HepG2 (cell line): Measurements from ENCODE around the gene PTK7. TPM values are rescaled to one million over a fixed set of nuclear protein-coding genes. Genes with fewer than 3 reads are reported as not detected.

ENCODE experiments used
- ATF3 ChIP-seq: sonication (generic); formaldehyde crosslinking; IDR thresholded peaks from 2 replicates; pipeline ENCODE4 v1.4.0; 2020; ENCODE audit warnings: missing genetic modification reagents
- BRF2 ChIP-seq: sonication (generic); formaldehyde crosslinking; IDR thresholded peaks from 2 replicates; pipeline ENCODE4 v1.8.1; 2022; ENCODE audit warnings: mild to moderate bottlenecking, missing genetic modification reagents
- CAMTA2 ChIP-seq: sonication (generic); formaldehyde crosslinking; IDR thresholded peaks from 2 replicates; pipeline ENCODE4 v1.4.0; 2020; ENCODE audit warnings: mild to moderate bottlenecking, missing genetic modification reagents, borderline replicate concordance
- FOSL1 ChIP-seq: sonication (generic); formaldehyde crosslinking; IDR thresholded peaks from 2 replicates; pipeline ENCODE4 v1.9.0; 2021; ENCODE audit warnings: missing genetic modification reagents, borderline replicate concordance
- FOXP1 ChIP-seq, 2 experiments: fragments of 450-650 bp in 1 of 2; IDR thresholded peaks; 2 replicates each; pipeline ENCODE4 v1.6.1; 2017 to 2018; ENCODE audit warnings: antibody characterized with exemption in 1 of 2
- HINFP ChIP-seq: sonication (generic); formaldehyde crosslinking; IDR thresholded peaks from 2 replicates; pipeline ENCODE4 v1.4.0; 2020; ENCODE audit warnings: low read depth, mild to moderate bottlenecking, missing genetic modification reagents
- IRF9 ChIP-seq: sonication (generic); formaldehyde crosslinking; IDR thresholded peaks from 2 replicates; pipeline ENCODE4 v1.8.0; 2022; ENCODE audit warnings: missing genetic modification reagents, mild to moderate bottlenecking, borderline replicate concordance
- KLF12 ChIP-seq: sonication (generic); formaldehyde crosslinking; IDR thresholded peaks from 2 replicates; pipeline ENCODE4 v1.4.0; 2020; ENCODE audit warnings: missing genetic modification reagents, borderline replicate concordance
- MIXL1 ChIP-seq: IDR thresholded peaks from 2 replicates; pipeline ENCODE4 v1.6.1; 2016
- NFKB2 ChIP-seq: sonication (generic); formaldehyde crosslinking; IDR thresholded peaks from 2 replicates; pipeline ENCODE4 v1.4.0; 2020; ENCODE audit warnings: missing genetic modification reagents, borderline replicate concordance
- TCF12 ChIP-seq, 2 experiments: fragments of 450-650 bp in 1 of 2; sonication (generic) in 1 of 2; formaldehyde crosslinking in 1 of 2; IDR thresholded peaks; 2 replicates each; pipeline versions ENCODE4 v1.6.1 to v1.8.0; 2017 to 2022; ENCODE audit warnings: antibody characterized with exemption in 1 of 2, mild to moderate bottlenecking in 1 of 2, missing genetic modification reagents in 1 of 2, moderate library complexity in 1 of 2
- TFDP2 ChIP-seq: sonication (generic); formaldehyde crosslinking; IDR thresholded peaks from 2 replicates; pipeline ENCODE4 v1.4.0; 2020; ENCODE audit warnings: missing genetic modification reagents
- ZBTB14 ChIP-seq: sonication (generic); formaldehyde crosslinking; IDR thresholded peaks from 2 replicates; pipeline ENCODE4 v1.4.0; 2020; ENCODE audit warnings: missing genetic modification reagents
- ZNF180 ChIP-seq: sonication (generic); formaldehyde crosslinking; IDR thresholded peaks from 2 replicates; pipeline ENCODE4 v1.4.0; 2020; ENCODE audit warnings: low read depth, missing genetic modification reagents, borderline replicate concordance
- ZNF234 ChIP-seq: sonication (generic); formaldehyde crosslinking; conservative IDR thresholded peaks from 2 replicates; pipeline ENCODE4 v1.5.1; 2020; ENCODE audit warnings: mild to moderate bottlenecking, missing genetic modification reagents
- ZNF260 ChIP-seq: sonication (generic); formaldehyde crosslinking; IDR thresholded peaks from 2 replicates; pipeline ENCODE4 v1.4.0; 2020; ENCODE audit warnings: missing genetic modification reagents, low read depth, mild to moderate bottlenecking, borderline replicate concordance
- ZNF296 ChIP-seq: sonication (generic); formaldehyde crosslinking; conservative IDR thresholded peaks from 2 replicates; pipeline ENCODE4 v1.5.0; 2020; ENCODE audit warnings: mild to moderate bottlenecking, missing genetic modification reagents
- ZNF326 ChIP-seq: sonication (generic); formaldehyde crosslinking; IDR thresholded peaks from 2 replicates; pipeline ENCODE4 v1.4.0; 2020; ENCODE audit warnings: missing genetic modification reagents, borderline replicate concordance
- ZNF549 ChIP-seq: sonication (generic); formaldehyde crosslinking; IDR thresholded peaks from 2 replicates; pipeline ENCODE4 v1.5.0; 2020; ENCODE audit warnings: missing genetic modification reagents
- ZNF737 ChIP-seq: sonication (generic); formaldehyde crosslinking; IDR thresholded peaks from 2 replicates; pipeline ENCODE4 v1.5.0; 2020; ENCODE audit warnings: missing genetic modification reagents, mild to moderate bottlenecking, borderline replicate concordance
- ZNF850 ChIP-seq: sonication (generic); formaldehyde crosslinking; conservative IDR thresholded peaks from 2 replicates; pipeline ENCODE4 v1.9.0; 2021; ENCODE audit warnings: mild to moderate bottlenecking, missing genetic modification reagents
- ZSCAN22 ChIP-seq: sonication (generic); formaldehyde crosslinking; IDR thresholded peaks from 2 replicates; pipeline ENCODE4 v1.4.0; 2020; ENCODE audit warnings: mild to moderate bottlenecking, missing genetic modification reagents
- polyA plus RNA-seq, 8 experiments: library from polyadenylated mRNA; depleted of rRNA in 3 of 8; stranded (reverse) in 7 of 8; unstranded in 1 of 8; fragments of >200 nt; fragmentation: Illumina TruSeq in 4 of 8; extraction: Trizol in 4 of 8; gene quantifications; 2 replicates each; pipeline versions ENCODE4 v1.2.1 to v1.2.3, GENCODE V29; 2011 to 2016; ENCODE audit warnings: low read depth in 4 of 8, missing spikeins in 1 of 8, mixed read lengths in 1 of 8; ENCODE audit not compliant: insufficient read depth in 1 of 8
- total RNA-seq, 5 experiments: library from RNA; depleted of rRNA; stranded (reverse); fragments of >200 nt; fragmentation: Illumina TruSeq; extraction: Trizol; gene quantifications; 2 replicates each; pipeline ENCODE4 v1.2.3, GENCODE V29; 2016; ENCODE audit warnings: low read depth in 1 of 5

PTK7 gene
- total and polyA plus RNA-seq, 2 of the 13 experiments (the other 11 are each of a cell fraction or from before 2014, with no cell fraction given): 98.5 to 99.8 TPM

- no peak for TF ChIP-seq ZNF850 (CRISPR knock-in tag)
- TF ChIP-seq FOXP1 (IDR thresholded peaks at IDR 0.05): no peak
- TF ChIP-seq FOXP1 (CRISPR knock-in tag; IDR thresholded peaks at IDR 0.05): no peak
- no peak for TF ChIP-seq ZNF296 (CRISPR knock-in tag)
- no peak for TF ChIP-seq ZNF180 (CRISPR knock-in tag)
- no peak for TF ChIP-seq CAMTA2 (CRISPR knock-in tag)
- no peak for TF ChIP-seq ZNF260 (CRISPR knock-in tag)
- TF ChIP-seq BRF2: no peak
- TF ChIP-seq KLF12 (CRISPR knock-in tag): no peak
- TF ChIP-seq TCF12 (IDR thresholded peaks at IDR 0.05): no peak
- no peak for TF ChIP-seq TCF12 (CRISPR knock-in tag; IDR thresholded peaks at IDR 0.05)
- 0 out of 2 replicates have a peak, but pooled peaks have one; percentile 69 for TF ChIP-seq ZNF234 (CRISPR knock-in tag)
- TF ChIP-seq ZSCAN22 (CRISPR knock-in tag): no peak
- no peak for TF ChIP-seq FOSL1 (CRISPR knock-in tag)
- TF ChIP-seq MIXL1 (CRISPR knock-in tag): no peak
- TF ChIP-seq HINFP (CRISPR knock-in tag): no peak
- no peak for TF ChIP-seq IRF9 (CRISPR knock-in tag)
- peak; percentile 14; the same call in 1 of the 2 replicates for TF ChIP-seq NFKB2 (CRISPR knock-in tag)
- no peak for TF ChIP-seq ATF3 (CRISPR knock-in tag)
- TF ChIP-seq ZNF326 (CRISPR knock-in tag): no peak
- peak; percentile 30; the same call in 1 of the 2 replicates for TF ChIP-seq TFDP2
- 0 out of 2 replicates have a peak, but pooled peaks have one; percentile 27 for TF ChIP-seq ZNF737
- no peak for TF ChIP-seq ZNF549 (CRISPR knock-in tag)
- TF ChIP-seq ZBTB14 (CRISPR knock-in tag): no peak
These were observed 96.2 kb downstream of the PTK7 start (continued) for GRCh38 chr6:43172104-43173007.
